Globus pallidus (tissue), 1 donor: ENCODE data around the gene VSIG10L2.
"Not testable (repeated sequence)": the region's sequence is repeated elsewhere in the genome, so short reads cannot be mapped to it uniquely, and the experiment has no call there.

Source experiments
- DNase-seq: peaks from one replicate; pipeline ENCODE4 v3.0.0-alpha.2; 2015; ENCODE audit warnings: low spot score

The VSIG10L2 gene

GRCh38 chr11:125967515-125967914, 21.7 kb downstream of the VSIG10L2 start:
- no peak for DNase-seq

GRCh38 chr11:125968354-125968753, 22.5 kb downstream of the VSIG10L2 start:
- DNase-seq = no peak

GRCh38 chr11:125971618-125972017, 25.8 kb downstream of the VSIG10L2 start:
- no peak for DNase-seq

GRCh38 chr11:125974284-125974683, 28.4 kb downstream of the VSIG10L2 start:
- DNase-seq = no peak

DNA sequence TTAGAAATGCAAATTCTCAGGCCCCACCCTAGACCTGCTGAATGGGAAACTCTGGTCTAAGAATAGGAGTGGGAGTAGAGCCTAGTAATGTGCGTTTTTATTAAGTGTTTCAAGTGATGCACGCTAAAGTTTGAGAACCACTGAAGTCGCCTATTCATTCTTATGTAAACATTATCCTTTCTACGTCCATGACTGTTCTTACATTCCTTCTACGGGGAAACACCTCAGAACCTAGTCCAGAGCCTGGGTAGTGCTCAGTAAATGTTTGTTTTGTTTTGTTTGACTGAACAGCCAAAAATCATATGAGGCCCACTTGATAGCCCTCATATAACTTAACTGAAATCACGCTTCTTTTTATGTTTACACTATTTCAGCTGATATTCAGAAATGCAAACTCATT, 29.8 kb downstream of the VSIG10L2 start:
- DNase-seq = no peak

GRCh38 chr11:125976156-125976555, 30.3 kb downstream of the VSIG10L2 start:
- DNase-seq = no peak

DNA sequence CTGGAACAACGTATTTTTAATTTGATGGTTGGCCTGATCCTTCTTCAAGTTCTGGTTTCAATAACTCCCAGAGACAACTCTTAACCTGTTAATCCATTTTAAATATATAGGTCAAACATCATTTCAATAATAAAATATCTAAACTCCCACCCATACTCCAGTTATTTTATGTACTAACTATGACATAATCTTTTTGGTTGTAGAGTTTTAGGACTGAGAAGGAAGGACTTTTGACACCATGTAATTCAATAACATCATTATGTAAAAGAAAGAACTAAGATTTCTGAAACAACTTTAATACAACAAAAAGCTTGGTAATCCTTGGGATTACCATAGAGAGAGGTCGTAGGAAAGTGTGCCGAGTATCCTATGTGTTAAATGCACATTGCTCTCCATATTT, 31.5 kb downstream of the VSIG10L2 start:
- DNase-seq = no peak

- no peak for DNase-seq
Measured at GRCh38 chr11:125978181-125978716, 32.4 kb downstream of the VSIG10L2 start.

DNA sequence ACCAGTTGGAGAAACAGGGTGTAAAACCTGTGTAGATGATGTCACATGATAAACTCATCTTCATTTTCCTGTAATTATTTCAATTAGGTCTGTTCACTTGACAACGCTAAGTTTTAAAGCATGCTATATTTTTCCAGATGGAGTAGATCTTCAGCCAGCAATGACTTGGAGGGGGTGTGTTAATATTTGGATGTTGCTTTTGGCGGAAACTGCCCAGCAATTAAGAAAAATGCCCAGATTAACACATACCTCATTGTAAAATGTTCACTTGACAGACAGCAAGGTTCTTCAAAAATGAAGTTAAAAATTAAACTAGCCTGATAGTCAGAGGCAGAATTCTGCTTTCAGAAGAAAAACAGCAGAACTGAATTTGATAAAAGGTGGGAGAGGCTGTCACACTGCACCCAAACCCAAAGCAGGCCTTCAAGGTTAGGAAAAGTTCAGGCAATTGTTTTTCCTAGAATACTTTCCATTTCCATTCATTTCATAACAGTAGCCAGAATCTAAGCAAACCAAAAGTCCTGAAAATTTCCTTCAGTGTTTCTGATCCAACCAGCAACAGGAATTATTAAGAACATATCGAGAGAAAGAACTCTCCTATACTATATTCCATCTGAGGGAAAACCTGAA, 33.0 kb downstream of the VSIG10L2 start:
- DNase-seq = no peak

- no peak for DNase-seq
Measured at GRCh38 chr11:125979511-125979910, 33.7 kb downstream of the VSIG10L2 start.

DNA sequence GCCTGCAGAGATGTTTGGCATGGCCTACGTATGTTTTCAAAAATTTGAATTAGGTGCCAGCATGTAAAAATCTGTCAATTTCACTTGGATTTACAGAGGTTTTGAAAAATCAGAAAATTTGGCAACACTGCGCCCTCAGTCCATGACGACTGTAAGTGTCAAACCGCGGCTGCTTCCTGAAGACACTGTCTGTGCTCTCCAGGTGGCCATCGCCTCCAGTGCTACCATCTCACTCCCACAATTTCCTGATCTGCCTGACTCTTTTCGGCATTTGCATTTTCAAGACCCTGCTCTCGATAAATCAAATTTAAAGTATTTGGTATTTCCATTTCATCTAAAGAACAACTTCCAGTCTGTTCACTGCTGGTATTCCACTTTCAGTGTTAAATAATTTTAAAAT, 34.6 kb downstream of the VSIG10L2 start:
- DNase-seq = no peak

DNA sequence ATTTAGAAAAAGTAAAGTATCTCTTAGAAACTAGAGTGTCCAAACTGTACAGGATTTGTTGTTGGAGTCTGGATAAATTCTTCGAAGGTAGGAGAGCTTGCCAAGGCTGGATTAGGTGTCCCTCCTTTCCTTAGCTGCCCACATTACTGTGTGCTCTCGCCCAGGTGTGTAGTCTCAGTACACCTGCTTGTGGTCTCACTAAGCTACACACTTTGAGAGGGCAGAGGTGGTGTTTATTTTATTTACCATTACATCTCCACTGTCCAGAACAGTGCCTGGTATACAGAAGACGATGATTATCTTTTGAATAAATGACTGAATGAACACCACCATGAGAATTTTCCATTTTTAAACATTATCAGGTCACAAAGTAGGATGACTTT, 36.5 kb downstream of the VSIG10L2 start:
- DNase-seq = no peak

- DNase-seq = not testable (repeated sequence)
Measured at GRCh38 chr11:125985956-125986355, 40.1 kb downstream of the VSIG10L2 start.

- no peak for DNase-seq
Measured at GRCh38 chr11:125987066-125987641, 41.3 kb downstream of the VSIG10L2 start.

DNA sequence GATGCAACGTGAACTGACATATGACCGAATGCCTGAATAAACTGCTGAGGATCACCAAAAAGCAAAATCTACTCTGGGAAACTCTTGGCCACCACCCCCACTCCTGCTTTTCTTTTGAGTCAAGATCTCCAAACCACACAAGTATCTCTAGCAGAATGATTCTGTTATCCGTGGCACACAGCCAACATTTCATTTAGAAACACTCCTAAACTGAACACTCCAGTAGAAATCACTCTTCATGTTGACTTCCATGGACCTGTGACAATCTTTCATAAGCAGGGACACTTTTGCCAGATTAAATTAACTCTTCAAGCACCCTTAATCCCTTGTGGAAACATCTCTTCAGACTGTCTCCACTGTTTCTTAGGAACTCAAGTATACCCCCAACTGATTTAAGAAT, 44.4 kb downstream of the VSIG10L2 start:
- no peak for DNase-seq

GRCh38 chr11:125992893-125993292, 47.0 kb downstream of the VSIG10L2 start:
- DNase-seq = no peak

DNA sequence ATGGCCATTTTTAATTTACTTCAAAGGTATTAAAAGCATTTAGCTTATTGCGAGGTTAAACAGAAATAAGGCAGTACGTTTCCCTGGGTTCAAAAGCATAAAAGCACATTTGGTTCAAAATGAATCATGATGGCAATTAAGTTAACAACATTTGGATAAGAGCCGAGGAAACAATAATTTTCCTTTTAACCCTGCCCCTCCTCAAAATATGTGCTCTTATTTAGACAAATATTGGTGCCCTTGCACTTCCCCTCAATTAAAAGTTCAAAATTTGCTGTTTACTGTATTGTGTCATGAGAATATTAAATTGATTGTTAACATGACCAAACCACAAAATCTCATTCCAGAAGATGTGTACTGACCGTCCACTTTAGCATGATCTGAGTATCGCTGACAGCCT, 48.7 kb downstream of the VSIG10L2 start:
- DNase-seq = no peak

GRCh38 chr11:125995313-125995712, 49.5 kb downstream of the VSIG10L2 start:
- DNase-seq = no peak

- no peak for DNase-seq
Measured at GRCh38 chr11:125998267-125998666, 52.4 kb downstream of the VSIG10L2 start.

DNA sequence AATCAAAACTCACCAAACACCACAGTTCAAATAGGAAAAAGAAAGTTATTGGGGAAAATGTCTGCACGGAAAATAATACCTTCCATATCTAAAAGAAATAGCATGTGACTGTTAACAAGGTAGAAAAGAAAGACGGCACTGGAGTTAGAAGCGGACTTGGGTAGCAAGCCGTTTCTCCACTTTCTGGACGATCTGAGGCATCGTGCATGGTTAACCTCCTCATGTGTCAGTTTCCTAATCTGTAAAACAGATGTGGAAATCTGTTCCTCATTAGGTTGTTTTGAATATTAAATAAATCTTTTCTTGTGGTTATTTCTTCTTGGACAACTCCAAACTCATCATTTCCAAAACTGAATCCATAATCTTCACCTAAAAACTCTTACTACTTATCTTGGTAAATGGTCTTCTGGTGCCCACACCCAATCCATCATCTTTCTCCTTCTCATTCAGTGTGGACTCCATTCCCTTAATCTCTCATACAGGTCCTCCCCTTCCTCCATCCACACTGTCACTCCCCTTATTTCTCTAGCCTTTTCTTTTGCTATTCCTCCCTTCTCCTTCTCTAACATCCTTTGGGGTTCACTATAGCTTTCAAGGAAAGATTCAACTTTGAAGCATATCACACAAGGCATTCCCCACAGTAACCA, 53.5 kb downstream of the VSIG10L2 start:
- no peak for DNase-seq

DNA sequence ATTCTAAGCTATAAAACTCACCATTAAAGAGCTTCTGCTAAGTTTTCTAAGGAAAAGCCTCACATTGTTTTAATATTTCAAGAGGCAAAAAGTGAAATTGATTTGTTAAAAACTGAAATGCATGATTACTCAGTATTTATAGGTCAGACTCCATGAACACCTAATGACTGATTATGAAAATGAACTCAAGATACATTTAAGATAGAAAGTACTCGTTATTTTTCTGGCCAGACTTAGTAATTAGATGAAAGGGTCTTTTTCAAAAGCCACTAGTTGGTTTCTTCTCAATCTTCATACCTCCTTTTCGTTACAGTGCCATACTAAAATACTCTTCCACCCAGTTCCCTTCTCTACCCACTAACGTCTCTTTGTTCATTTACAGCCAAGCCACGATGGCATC, 56.3 kb downstream of the VSIG10L2 start:
- DNase-seq = no peak
